Skeletal muscle satellite cell (primary cell): ENCODE data around the gene ZKSCAN3. TPM values are rescaled to one million over a fixed set of nuclear protein-coding genes. Genes with fewer than 3 reads are reported as not detected.

Source experiments
- H3K27me3 ChIP-seq: 2 replicates; pipeline ENCODE4 v1.7.0; 2013; ENCODE audit warnings: low read length; ENCODE audit not compliant: control insufficient read depth, insufficient read depth
- H3K36me3 ChIP-seq: 2 replicates; pipeline ENCODE4 v1.7.0; 2013; ENCODE audit warnings: mild to moderate bottlenecking, control low read depth, low read length; ENCODE audit not compliant: insufficient read depth
- H3K4me1 ChIP-seq: 2 replicates; pipeline ENCODE4 v1.7.0; 2013; ENCODE audit warnings: low read length; ENCODE audit not compliant: control insufficient read depth, insufficient read depth
- H3K4me2 ChIP-seq: 2 replicates; pipeline ENCODE4 v1.7.0; 2013; ENCODE audit warnings: mild to moderate bottlenecking, low read length
- H3K4me3 ChIP-seq: 2 replicates; pipeline ENCODE4 v1.7.0; 2013; ENCODE audit warnings: low read length
- H3K9ac ChIP-seq: 2 replicates; pipeline ENCODE4 v1.7.0; 2013; ENCODE audit warnings: mild to moderate bottlenecking, low read depth, low read length, moderate library complexity
- H3K9me3 ChIP-seq: replicated peaks from 2 replicates; pipeline ENCODE4 v1.7.0; 2013; ENCODE audit warnings: mild to moderate bottlenecking, control low read depth, low read length
- small RNA-seq: library from RNA; depleted of rRNA; stranded (forward); fragments of <200 nt; gene quantifications from one replicate; pipeline ENCODE3, GENCODE V24; 2012

The ZKSCAN3 gene

DNA sequence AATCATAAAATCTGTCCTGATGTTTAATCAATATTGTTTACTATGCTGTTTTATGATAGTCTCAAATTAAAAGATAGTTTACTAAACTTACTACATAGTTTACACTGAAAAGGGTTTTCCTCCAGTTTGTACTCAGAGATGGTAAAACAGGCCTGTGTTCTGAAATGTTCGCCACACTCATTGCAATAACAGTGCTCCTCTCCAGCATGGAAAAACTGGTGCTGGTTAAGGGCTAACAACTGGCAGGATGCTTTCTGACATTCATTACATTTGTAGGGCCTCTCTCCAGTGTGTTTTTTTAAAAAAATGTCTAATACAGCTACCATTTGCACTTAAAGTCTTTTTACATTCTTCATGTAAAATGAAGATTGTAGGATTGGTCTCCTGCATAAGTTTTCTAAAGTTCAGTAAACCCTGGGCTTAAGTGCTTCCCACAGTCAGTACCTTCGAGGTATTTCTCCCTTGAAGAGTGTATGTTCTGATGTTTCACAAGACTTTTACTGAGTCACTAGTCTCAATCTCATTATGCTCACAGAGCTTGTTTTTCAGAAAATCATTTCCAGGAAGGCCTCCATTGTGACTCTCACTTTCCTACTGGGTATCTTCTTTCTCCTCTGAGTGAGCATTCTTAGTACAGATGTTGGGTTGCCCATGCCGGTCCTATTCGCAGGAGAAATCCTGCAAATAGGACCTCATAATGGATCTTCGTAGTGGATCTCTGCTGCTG lies 58.5 kb downstream of the ZKSCAN3 start:
- H3K9me3 ChIP-seq = no peaks in the 10 kb centered on the region
- no peak overlapping the region for H3K4me3 ChIP-seq

DNA sequence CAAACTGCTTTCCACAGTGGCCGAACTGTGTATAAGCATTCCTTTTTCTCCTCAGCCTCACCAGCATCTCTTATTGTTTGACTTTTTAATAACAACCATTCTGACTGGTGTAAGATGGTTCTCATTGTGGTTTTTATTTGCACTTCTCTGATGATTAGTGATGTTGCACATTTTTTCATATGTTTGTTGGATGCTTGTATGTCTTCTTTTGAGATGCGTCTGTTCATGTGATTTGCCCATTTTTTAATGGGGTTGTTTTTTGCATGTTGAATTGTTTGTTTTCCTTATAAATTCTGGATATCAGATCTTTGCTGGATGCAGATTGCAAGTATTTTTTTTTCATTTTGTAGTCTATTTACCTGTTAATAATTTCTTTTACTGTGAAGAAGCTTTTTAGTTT lies 61.0 kb downstream of the ZKSCAN3 start:
- H3K27me3 ChIP-seq = peaks cover 8% of the 10 kb centered on the region

More for the DNA sequence above, 58.5 kb downstream of the ZKSCAN3 start:
- H3K36me3 ChIP-seq = no peaks in the 10 kb centered on the region
- no peak overlapping the region for H3K4me2 ChIP-seq
- no peak overlapping the region for H3K9ac ChIP-seq
- no peaks in the 10 kb centered on the region for H3K4me1 ChIP-seq
- peaks cover 10% of the 10 kb centered on the region for H3K27me3 ChIP-seq

DNA sequence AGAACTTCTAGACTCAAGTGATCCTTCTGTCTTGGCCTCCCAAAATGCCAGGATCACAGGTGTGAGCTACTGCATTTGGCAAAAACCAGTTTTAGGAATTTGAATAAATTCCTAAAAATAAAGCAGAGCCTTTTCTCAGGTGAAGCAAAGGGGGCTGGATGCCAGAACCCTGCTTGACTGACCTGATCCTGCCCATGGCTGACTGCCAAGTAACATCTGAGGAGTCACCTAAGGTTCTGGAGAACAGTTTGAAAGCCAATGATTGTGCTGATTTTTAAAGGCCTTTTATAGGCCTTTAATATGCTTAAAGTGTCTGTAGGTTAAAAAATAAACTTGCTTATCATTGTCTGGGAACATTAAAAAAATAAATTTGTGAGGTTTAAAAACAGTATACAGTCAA lies 63.9 kb downstream of the ZKSCAN3 start:
- Histone ChIP-seq H3K9me3 (no peaks in the 10 kb centered on the region), H3K9ac (no peak overlapping the region)

More for the DNA sequence above, 61.0 kb downstream of the ZKSCAN3 start:
- H3K9ac ChIP-seq = no peak overlapping the region
- no peaks in the 10 kb centered on the region for H3K4me1 ChIP-seq
- no peak overlapping the region for H3K4me2 ChIP-seq
- no peaks in the 10 kb centered on the region for H3K9me3 ChIP-seq
- no peak overlapping the region for H3K4me3 ChIP-seq
- H3K36me3 ChIP-seq = no peaks in the 10 kb centered on the region

More for the DNA sequence above, 63.9 kb downstream of the ZKSCAN3 start:
- Histone ChIP-seq H3K27me3 (no peaks in the 10 kb centered on the region), H3K4me1 (no peaks in the 10 kb centered on the region), H3K36me3 (no peaks in the 10 kb centered on the region), H3K4me2 (no peak overlapping the region), H3K4me3 (no peak overlapping the region)

Small RNA genes lying within 50 kb of the gene (small RNA-seq; reads per million reads assigned to genes)
- gene AL021997.1 = not detected
- not detected for gene AL021997.2
- gene RNU2-45P = not detected
